HepG2 (cell line): Measurements from ENCODE around the gene EPN2. TPM values are rescaled to one million over a fixed set of nuclear protein-coding genes. Genes with fewer than 3 reads are reported as not detected.

Source experiments
- ATAC-seq: fragments of 200-7000 bp; cut with Tn5 transposase; 3 replicates; pipeline ENCODE4 v1.9.1; 2020; ENCODE audit warnings: mild to moderate bottlenecking, moderate library complexity
- BruUV-seq: library from RNA; stranded (reverse); fragments of 400-500 nt; replicated peaks from 2 replicates; lab custom pipeline; 2021; lab: Mats Ljungman, UMichigan
- CTCF ChIA-PET: fragments of 300-600 bp; formaldehyde crosslinking; extraction: SDS; loops from one replicate; lab custom pipeline; 2021; ENCODE audit warnings: low total read pairs, inconsistent platforms, low intra/inter-chr PET ratio; lab: Yijun Ruan, JAX
- POLR2A ChIA-PET: fragments of 350-600 bp; sonication (Branson Sonifier 250); formaldehyde crosslinking; loops from one replicate; lab custom pipeline; 2020; ENCODE audit warnings: antibody characterized with exemption, inconsistent platforms; lab: Yijun Ruan, JAX
- DNase-seq: peaks from one replicate; pipeline ENCODE4 v3.0.0-alpha.2; 2015; ENCODE audit warnings: low spot score
- FAIRE-seq: peaks from 3 replicates; lab custom pipeline; 2011; peaks lifted over from hg19 to GRCh38; lab: Jason Lieb, UNC
- H2AFZ ChIP-seq: one replicate; pipeline ENCODE4 v1.6.1; 2011; ENCODE audit warnings: low read length, inconsistent platforms
- H3K27ac ChIP-seq: fragments of 300-600 bp; 3 replicates; pipeline ENCODE4 v1.8.0; 2011; ENCODE audit warnings: mixed run types, mild to moderate bottlenecking, mixed read lengths, low read length, inconsistent platforms; ENCODE audit not compliant: insufficient read depth; ENCODE audit errors: extremely low read length
- H3K27me3 ChIP-seq, 2 experiments: fragments of 200-600 bp in 1 of 2; 2 replicates in 1 of 2; 3 replicates in 1 of 2; pipeline versions ENCODE4 v1.6.0 to v1.8.0; 2011; ENCODE audit warnings: low read length in 2 of 2, mild to moderate bottlenecking in 2 of 2, moderate library complexity in 2 of 2, inconsistent platforms in 1 of 2; ENCODE audit not compliant: insufficient read depth in 2 of 2, control insufficient read depth in 1 of 2
- H3K36me3 ChIP-seq, 2 experiments: fragments of 200-600 bp in 1 of 2; replicated peaks in 1 of 2; 2 replicates in 1 of 2; 3 replicates in 1 of 2; pipeline versions ENCODE4 v1.5.1 to v1.8.0; 2011; ENCODE audit warnings: low read length in 2 of 2, inconsistent platforms in 1 of 2; ENCODE audit not compliant: insufficient read depth in 2 of 2, control insufficient read depth in 1 of 2
- H3K4me1 ChIP-seq: 2 replicates; pipeline ENCODE4 v1.5.1; 2012; ENCODE audit warnings: low read length, inconsistent platforms; ENCODE audit not compliant: insufficient read depth
- H3K4me2 ChIP-seq: 2 replicates; pipeline ENCODE4 v1.6.0; 2011; ENCODE audit warnings: low read depth, low read length, inconsistent platforms
- H3K4me3 ChIP-seq, 3 experiments: fragments of 200-600 bp in 1 of 3; sonication (generic), shearing (Covaris generic) in 1 of 3; replicated peaks in 1 of 3; 2 replicates each; pipeline ENCODE4 v1.5.1; 2011 to 2016; ENCODE audit warnings: low read length in 3 of 3, inconsistent platforms in 2 of 3, low read depth in 2 of 3, mild to moderate bottlenecking in 2 of 3, control low read depth in 1 of 3, mixed read lengths in 1 of 3; ENCODE audit not compliant: insufficient read depth in 1 of 3
- H3K79me2 ChIP-seq: one replicate; pipeline ENCODE4 v1.6.1; 2011; ENCODE audit warnings: low read length, inconsistent platforms; ENCODE audit not compliant: insufficient read depth
- H3K9ac ChIP-seq: 2 replicates; pipeline ENCODE4 v1.6.0; 2011; ENCODE audit warnings: mild to moderate bottlenecking, low read depth, low read length, inconsistent platforms; ENCODE audit not compliant: insufficient read depth
- H3K9me3 ChIP-seq: 2 replicates; pipeline ENCODE4 v1.5.1; 2012; ENCODE audit warnings: mild to moderate bottlenecking, low read length
- H4K20me1 ChIP-seq: 2 replicates; pipeline ENCODE4 v1.6.0; 2011; ENCODE audit warnings: inconsistent platforms, mild to moderate bottlenecking, low read length, moderate library complexity; ENCODE audit not compliant: insufficient read depth
- ETV6 ChIP-seq: sonication (generic); formaldehyde crosslinking; conservative IDR thresholded peaks from 2 replicates; pipeline ENCODE4 v1.4.0; 2020; ENCODE audit warnings: missing genetic modification reagents
- GLMP ChIP-seq: sonication (generic); formaldehyde crosslinking; IDR thresholded peaks from 2 replicates; pipeline ENCODE4 v1.9.0; 2021; ENCODE audit warnings: missing genetic modification reagents, mild to moderate bottlenecking, borderline replicate concordance
- HBP1 ChIP-seq: IDR thresholded peaks from 2 replicates; pipeline ENCODE4 v1.6.1; 2016; ENCODE audit warnings: low read depth, control low read depth
- SATB2 ChIP-seq: sonication (generic); formaldehyde crosslinking; IDR thresholded peaks from 2 replicates; pipeline ENCODE4 v1.5.0; 2020; ENCODE audit warnings: missing genetic modification reagents
- U2AF1 ChIP-seq: fragments of 200-400 bp; formaldehyde crosslinking; optimal IDR thresholded peaks from 2 replicates; pipeline ENCODE3; 2017; ENCODE audit warnings: mild to moderate bottlenecking, low read depth, low read length
- YEATS4 ChIP-seq: sonication (generic); formaldehyde crosslinking; IDR thresholded peaks from 2 replicates; pipeline ENCODE4 v1.4.0; 2020; ENCODE audit warnings: missing genetic modification reagents, borderline replicate concordance
- ZBTB38 ChIP-seq: sonication (generic); formaldehyde crosslinking; IDR thresholded peaks from 2 replicates; pipeline ENCODE4 v1.5.1; 2020; ENCODE audit warnings: mild to moderate bottlenecking, missing genetic modification reagents
- ZNF264 ChIP-seq: sonication (generic); formaldehyde crosslinking; IDR thresholded peaks from 2 replicates; pipeline ENCODE4 v1.4.0; 2020; ENCODE audit warnings: missing genetic modification reagents
- ZNF30 ChIP-seq: sonication (generic); formaldehyde crosslinking; IDR thresholded peaks from 2 replicates; pipeline ENCODE4 v1.5.0; 2020; ENCODE audit warnings: mild to moderate bottlenecking, missing genetic modification reagents
- ZNF615 ChIP-seq: sonication (generic); formaldehyde crosslinking; IDR thresholded peaks from 2 replicates; pipeline ENCODE4 v1.5.0; 2020; ENCODE audit warnings: mild to moderate bottlenecking, missing genetic modification reagents, borderline replicate concordance
- ZNF773 ChIP-seq: sonication (generic); formaldehyde crosslinking; IDR thresholded peaks from 2 replicates; pipeline ENCODE4 v1.4.0; 2020; ENCODE audit warnings: missing genetic modification reagents, borderline replicate concordance
- ZSCAN31 ChIP-seq: sonication (generic); formaldehyde crosslinking; IDR thresholded peaks from 2 replicates; pipeline ENCODE4 v1.5.0; 2020; ENCODE audit warnings: low read depth, mild to moderate bottlenecking, missing genetic modification reagents
- WGBS: methylation state at CpG from one replicate; pipeline ENCODE4 v1.1.6; 2017; ENCODE audit warnings: low lambda C conversion rate; 5-methylcytosine and 5-hydroxymethylcytosine counted together
- in situ Hi-C: cut with HindIII; loops from 2 replicates; pipeline ENCODE4 v1.10.0; 2017; ENCODE audit warnings: low pct_unique_long_range_greater_than_20kb; ENCODE audit not compliant: extremely low pct_ligation_motif_present
- intact Hi-C: fragments of 100-400 bp; cut with micrococcal nuclease; formaldehyde crosslinking; loops from one replicate; pipeline ENCODE4 v1.10.0; 2022; ENCODE audit not compliant: unreplicated experiment
- polyA plus RNA-seq, 8 experiments: library from polyadenylated mRNA; depleted of rRNA in 3 of 8; stranded (reverse) in 7 of 8; unstranded in 1 of 8; fragments of >200 nt; fragmentation: Illumina TruSeq in 4 of 8; extraction: Trizol in 4 of 8; gene quantifications; 2 replicates each; pipeline versions ENCODE4 v1.2.1 to v1.2.3, GENCODE V29; 2011 to 2016; ENCODE audit warnings: low read depth in 4 of 8, missing spikeins in 1 of 8, mixed read lengths in 1 of 8; ENCODE audit not compliant: insufficient read depth in 1 of 8
- total RNA-seq, 5 experiments: library from RNA; depleted of rRNA; stranded (reverse); fragments of >200 nt; fragmentation: Illumina TruSeq; extraction: Trizol; gene quantifications; 2 replicates each; pipeline ENCODE4 v1.2.3, GENCODE V29; 2016; ENCODE audit warnings: low read depth in 1 of 5
- TF ChIP-seq, protein P1 (sequence below): sonication (generic); formaldehyde crosslinking; IDR thresholded peaks from 2 replicates; pipeline ENCODE4 v1.5.1; 2020; ENCODE audit warnings: missing genetic modification reagents, mild to moderate bottlenecking, borderline replicate concordance
- TF ChIP-seq, protein P2 (sequence below): sonication (generic); formaldehyde crosslinking; IDR thresholded peaks from 2 replicates; pipeline ENCODE4 v1.5.0; 2020; ENCODE audit warnings: missing genetic modification reagents, mild to moderate bottlenecking, borderline replicate concordance

EPN2 gene
- total and polyA plus RNA-seq, 2 of the 13 experiments (the other 11 are each of a cell fraction or from before 2014, with no cell fraction given) = 7.8 to 19.2 TPM

DNA sequence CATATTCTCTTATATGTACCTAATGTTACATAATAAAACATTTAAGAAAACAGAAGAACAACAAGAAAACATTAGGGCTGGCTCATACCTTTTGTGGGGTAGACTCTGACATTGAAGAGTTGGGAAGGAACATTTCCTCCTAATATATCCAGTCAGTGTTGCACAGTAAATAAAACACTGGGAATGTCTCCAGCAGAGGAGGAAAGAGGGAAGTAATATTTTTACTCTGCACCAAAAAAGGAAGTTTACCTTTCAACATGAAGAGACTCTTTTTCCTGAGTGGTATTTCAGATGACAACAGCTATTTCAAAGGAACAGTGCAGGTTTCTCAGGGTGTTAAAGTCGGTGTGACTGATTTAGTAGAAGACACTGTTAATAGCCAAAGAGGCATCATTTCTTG is 31.9 kb downstream of the EPN2 start (continued):
- TF ChIP-seq HBP1 (CRISPR knock-in tag) = no peak
- no peak for TF ChIP-seq YEATS4 (CRISPR knock-in tag)
- no peak for TF ChIP-seq ZNF30 (CRISPR knock-in tag)

GRCh38 chr17:19269641-19270040 is 32.5 kb downstream of the EPN2 start:
- no peak overlapping the region for H3K4me3 ChIP-seq
- no peak overlapping the region for H3K4me2 ChIP-seq
- BruUV-seq = no TSS peak
- H3K36me3 ChIP-seq = no peaks in the 10 kb centered on the region; a peak in 2 of 5 replicates
- H3K9ac ChIP-seq = no peak overlapping the region
- peaks cover 46% of the 10 kb centered on the region for H3K4me1 ChIP-seq
- peaks cover 9% of the 10 kb centered on the region for H4K20me1 ChIP-seq
- H3K9me3 ChIP-seq = no peaks in the 10 kb centered on the region
- DNase-seq = no peak
- WGBS = 86% methylated on average over 3 of the region's 3 CpGs
- H2AFZ ChIP-seq = no peak overlapping the region
- POLR2A ChIA-PET = no interaction called here
- TF ChIP-seq GLMP (CRISPR knock-in tag) (no peak), ZBTB38 (CRISPR knock-in tag) (no peak), U2AF1 (no peak), ZNF773 (CRISPR knock-in tag) (no peak), ZSCAN31 (CRISPR knock-in tag) (no peak), SATB2 (CRISPR knock-in tag) (no peak), ETV6 (no peak), ZNF264 (CRISPR knock-in tag) (no peak), ZNF615 (CRISPR knock-in tag) (no peak)
- TF ChIP-seq, protein P1, sequence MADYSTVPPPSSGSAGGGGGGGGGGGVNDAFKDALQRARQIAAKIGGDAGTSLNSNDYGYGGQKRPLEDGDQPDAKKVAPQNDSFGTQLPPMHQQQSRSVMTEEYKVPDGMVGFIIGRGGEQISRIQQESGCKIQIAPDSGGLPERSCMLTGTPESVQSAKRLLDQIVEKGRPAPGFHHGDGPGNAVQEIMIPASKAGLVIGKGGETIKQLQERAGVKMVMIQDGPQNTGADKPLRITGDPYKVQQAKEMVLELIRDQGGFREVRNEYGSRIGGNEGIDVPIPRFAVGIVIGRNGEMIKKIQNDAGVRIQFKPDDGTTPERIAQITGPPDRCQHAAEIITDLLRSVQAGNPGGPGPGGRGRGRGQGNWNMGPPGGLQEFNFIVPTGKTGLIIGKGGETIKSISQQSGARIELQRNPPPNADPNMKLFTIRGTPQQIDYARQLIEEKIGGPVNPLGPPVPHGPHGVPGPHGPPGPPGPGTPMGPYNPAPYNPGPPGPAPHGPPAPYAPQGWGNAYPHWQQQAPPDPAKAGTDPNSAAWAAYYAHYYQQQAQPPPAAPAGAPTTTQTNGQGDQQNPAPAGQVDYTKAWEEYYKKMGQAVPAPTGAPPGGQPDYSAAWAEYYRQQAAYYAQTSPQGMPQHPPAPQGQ (CRISPR knock-in tag) = no peak
- TF ChIP-seq, protein P2, sequence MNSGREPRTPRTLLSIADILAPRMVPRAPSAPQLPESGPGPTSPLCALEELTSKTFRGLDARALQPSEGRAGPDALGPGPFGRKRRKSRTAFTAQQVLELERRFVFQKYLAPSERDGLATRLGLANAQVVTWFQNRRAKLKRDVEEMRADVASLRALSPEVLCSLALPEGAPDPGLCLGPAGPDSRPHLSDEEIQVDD (CRISPR knock-in tag) = no peak
- intact Hi-C loops = no loop called here
- no peak for FAIRE-seq
- no peak overlapping the region for H3K27ac ChIP-seq
- in situ Hi-C loops = no loop called here
- ATAC-seq = no peak
- no peaks in the 10 kb centered on the region for H3K27me3 ChIP-seq
- CTCF ChIA-PET = no interaction called here
- H3K79me2 ChIP-seq = no peaks in the 10 kb centered on the region
